WTC11 (cell line): ENCODE results near the gene SERGEF. TPM values are rescaled to one million over a fixed set of nuclear protein-coding genes. Genes with fewer than 3 reads are reported as not detected.
A peak's percentile ranks its signal among the peaks of the same experiment; 100 is the strongest.

Experiments used
- ATAC-seq: fragments of 200-7000 bp; cut with Tn5 transposase; 2 replicates; pipeline ENCODE4 v1.10.0; 2021; ENCODE audit warnings: mild to moderate bottlenecking, moderate library complexity
- CTCF ChIA-PET: fragments of 300-600 bp; sonication (Branson Sonifier 250); formaldehyde crosslinking; loops from one replicate; lab custom pipeline; 2021; ENCODE audit warnings: antibody characterized with exemption; lab: Charles Lee
- POLR2A ChIA-PET: fragments of 350-600 bp; sonication (Branson Sonifier 250); formaldehyde crosslinking; loops from one replicate; lab custom pipeline; 2021; ENCODE audit warnings: antibody characterized with exemption; lab: Charles Lee
- DNase-seq: peaks from one replicate; pipeline ENCODE4 v3.0.0; 2021; ENCODE audit warnings: low spot score
- H3K27ac Mint-ChIP-seq: 2 replicates; pipeline ENCODE4 v1.8.0; 2021; ENCODE audit warnings: mixed read lengths
- H3K27me3 Mint-ChIP-seq: 2 replicates; pipeline ENCODE4 v1.8.0; 2021; ENCODE audit warnings: low read depth, mild to moderate bottlenecking, moderate library complexity, mixed read lengths
- H3K36me3 Mint-ChIP-seq: 2 replicates; pipeline ENCODE4 v1.8.0; 2021; ENCODE audit warnings: mixed read lengths
- H3K4me1 Mint-ChIP-seq: 2 replicates; pipeline ENCODE4 v1.8.0; 2022; ENCODE audit warnings: mixed read lengths
- H3K4me3 Mint-ChIP-seq: 2 replicates; pipeline ENCODE4 v1.8.0; 2021; ENCODE audit warnings: mild to moderate bottlenecking, moderate library complexity, mixed read lengths
- H3K9me3 Mint-ChIP-seq: 2 replicates; pipeline ENCODE4 v1.8.0; 2021; ENCODE audit warnings: mixed read lengths
- ATF2 ChIP-seq: sonication (generic); formaldehyde crosslinking; IDR thresholded peaks from 2 replicates; pipeline ENCODE4 v1.8.1; 2022; ENCODE audit warnings: low read depth, missing genetic modification reagents, borderline replicate concordance
- E2F4 ChIP-seq: sonication (generic); formaldehyde crosslinking; IDR thresholded peaks from 2 replicates; pipeline ENCODE4 v1.8.1; 2022; ENCODE audit warnings: low read depth, mild to moderate bottlenecking, moderate library complexity, missing genetic modification reagents, borderline replicate concordance
- ETV6 ChIP-seq: sonication (generic); formaldehyde crosslinking; IDR thresholded peaks from 2 replicates; pipeline ENCODE4 v1.8.1; 2022; ENCODE audit warnings: mild to moderate bottlenecking, missing genetic modification reagents
- FOXP1 ChIP-seq: sonication (generic); formaldehyde crosslinking; IDR thresholded peaks from 2 replicates; pipeline ENCODE4 v1.8.0; 2022; ENCODE audit warnings: missing genetic modification reagents, mild to moderate bottlenecking, moderate library complexity, borderline replicate concordance
- MXD4 ChIP-seq: fragments of 250-450 bp; sonication (Bioruptor Pico); IDR thresholded peaks from 2 replicates; pipeline ENCODE4 v1.8.0; 2021; ENCODE audit warnings: mild to moderate bottlenecking, moderate library complexity, borderline replicate concordance
- NR2C2 ChIP-seq: sonication (generic); formaldehyde crosslinking; IDR thresholded peaks from 2 replicates; pipeline ENCODE4 v1.8.0; 2022; ENCODE audit warnings: mild to moderate bottlenecking, missing genetic modification reagents
- RORB ChIP-seq: fragments of 250-450 bp; sonication (Bioruptor Pico); IDR thresholded peaks from 2 replicates; pipeline ENCODE4 v1.9.0; 2021; ENCODE audit warnings: mild to moderate bottlenecking
- SMAD3 ChIP-seq: sonication (generic); formaldehyde crosslinking; IDR thresholded peaks from 2 replicates; pipeline ENCODE4 v1.8.0; 2022; ENCODE audit warnings: missing genetic modification reagents, mild to moderate bottlenecking, borderline replicate concordance
- SOX15 ChIP-seq: fragments of 250-450 bp; sonication (Bioruptor Pico); IDR thresholded peaks from 2 replicates; pipeline ENCODE4 v1.9.0; 2021; ENCODE audit warnings: mild to moderate bottlenecking
- SP1 ChIP-seq: sonication (generic); formaldehyde crosslinking; conservative IDR thresholded peaks from 2 replicates; pipeline ENCODE4 v1.8.1; 2022; ENCODE audit warnings: missing genetic modification reagents
- ZNF138 ChIP-seq: sonication (generic); formaldehyde crosslinking; conservative IDR thresholded peaks from 2 replicates; pipeline ENCODE4 v1.8.1; 2022; ENCODE audit warnings: mild to moderate bottlenecking, moderate library complexity, missing genetic modification reagents
- ZNF219 ChIP-seq: sonication (generic); formaldehyde crosslinking; IDR thresholded peaks from 2 replicates; pipeline ENCODE4 v1.8.0; 2023; ENCODE audit warnings: missing genetic modification reagents, mild to moderate bottlenecking, borderline replicate concordance
- ZNF232 ChIP-seq: sonication (generic); formaldehyde crosslinking; IDR thresholded peaks from 2 replicates; pipeline ENCODE4 v1.8.0; 2022; ENCODE audit warnings: mild to moderate bottlenecking, missing genetic modification reagents
- total RNA-seq: library from RNA; stranded (reverse); gene quantifications from 3 replicates; pipeline ENCODE4 v1.2.3, GENCODE V29; 2021
- TF ChIP-seq, protein P1 (sequence below): fragments of 250-450 bp; sonication (Bioruptor Pico); IDR thresholded peaks from 2 replicates; pipeline ENCODE4 v1.9.0; 2021; ENCODE audit warnings: moderate library complexity, mild to moderate bottlenecking, inconsistent platforms, borderline replicate concordance
- TF ChIP-seq, protein P2 (sequence below): sonication (generic); formaldehyde crosslinking; IDR thresholded peaks from 2 replicates; pipeline ENCODE4 v1.8.0; 2022; ENCODE audit warnings: mild to moderate bottlenecking, missing genetic modification reagents
- TF ChIP-seq, protein P3 (sequence below): fragments of 250-450 bp; sonication (Bioruptor Pico); IDR thresholded peaks from 2 replicates; pipeline ENCODE4 v1.8.0; 2021; ENCODE audit warnings: mild to moderate bottlenecking
- TF ChIP-seq, protein P4 (sequence below): sonication (generic); formaldehyde crosslinking; IDR thresholded peaks from 2 replicates; pipeline ENCODE4 v1.8.0; 2022; ENCODE audit warnings: mild to moderate bottlenecking, missing genetic modification reagents
- TF ChIP-seq, protein P5 (sequence below): sonication (generic); formaldehyde crosslinking; IDR thresholded peaks from 2 replicates; pipeline ENCODE4 v1.8.1; 2023; ENCODE audit warnings: mild to moderate bottlenecking, moderate library complexity, missing genetic modification reagents
- TF ChIP-seq, protein P6 (sequence below): sonication (generic); formaldehyde crosslinking; IDR thresholded peaks from 2 replicates; pipeline ENCODE4 v1.8.0; 2023; ENCODE audit warnings: missing genetic modification reagents, mild to moderate bottlenecking, borderline replicate concordance

The SERGEF gene
- total RNA-seq, 1 experiment from 2014 or later = 35.5 TPM

DNA sequence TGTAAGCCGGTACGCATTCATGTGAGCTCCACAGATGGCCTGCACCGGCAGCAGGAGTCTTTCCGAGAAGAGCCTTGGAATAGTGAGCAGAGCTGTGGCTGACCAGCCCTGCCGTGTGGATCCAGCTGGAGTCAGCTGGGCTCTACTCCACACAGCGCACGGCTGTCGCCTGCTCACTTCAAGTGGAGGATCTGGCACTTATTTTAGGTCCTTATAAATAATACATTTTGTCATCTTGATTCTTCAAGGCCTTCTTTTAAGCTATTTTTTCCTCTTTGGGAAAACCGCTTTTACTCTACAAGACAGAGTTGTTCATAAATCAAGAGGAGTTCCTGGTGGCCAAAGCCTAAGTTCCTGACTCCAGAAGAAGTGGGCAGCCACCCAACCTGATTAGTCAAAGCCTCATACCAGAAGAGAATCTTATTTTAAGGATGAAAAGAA is 184.5 kb downstream of the SERGEF start:
- Mint-ChIP-seq H3K27me3 (no peaks in the 10 kb centered on the region; the same call in 1 of the 2 replicates), H3K4me3 (no peak overlapping the region), H3K27ac (no peak overlapping the region), H3K36me3 (no peaks in the 10 kb centered on the region), H3K9me3 (no peaks in the 10 kb centered on the region), H3K4me1 (peaks cover 4% of the 10 kb centered on the region)
- CTCF ChIA-PET = interaction anchor here (0.6 to 4.8 kb wide), 8 partner anchors 12 to 209 kb away, joined by 3 to 44 read pairs (median 6); no protein-coding TSS in a partner anchor
- no peak for DNase-seq
- no peak for ATAC-seq
- no peak for TF ChIP-seq MXD4 (CRISPR knock-in tag)
- TF ChIP-seq, protein P1, sequence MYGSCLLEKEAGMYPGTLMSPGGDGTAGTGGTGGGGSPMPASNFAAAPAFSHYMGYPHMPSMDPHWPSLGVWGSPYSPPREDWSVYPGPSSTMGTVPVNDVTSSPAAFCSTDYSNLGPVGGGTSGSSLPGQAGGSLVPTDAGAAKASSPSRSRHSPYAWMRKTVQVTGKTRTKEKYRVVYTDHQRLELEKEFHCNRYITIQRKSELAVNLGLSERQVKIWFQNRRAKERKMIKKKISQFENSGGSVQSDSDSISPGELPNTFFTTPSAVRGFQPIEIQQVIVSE (CRISPR knock-in tag) = no peak
- TF ChIP-seq SMAD3 = no peak
- TF ChIP-seq ZNF138 (CRISPR knock-in tag) = no peak
- POLR2A ChIA-PET = interaction anchor here (1.2 kb wide), 1 partner anchor 62 kb away, joined by 3 read pairs; no protein-coding TSS in a partner anchor

- Mint-ChIP-seq H3K27me3 (no peaks in the 10 kb centered on the region; the same call in 1 of the 2 replicates), H3K4me1 (peaks cover 8% of the 10 kb centered on the region), H3K36me3 (no peaks in the 10 kb centered on the region), H3K9me3 (no peaks in the 10 kb centered on the region), H3K27ac (no peak overlapping the region), H3K4me3 (no peak overlapping the region)
- no peak for DNase-seq
- CTCF ChIA-PET = interaction anchor here (0.6 to 4.8 kb wide), 13 partner anchors 13 to 152 kb away, joined by 3 to 44 read pairs (median 4); no protein-coding TSS in a partner anchor
- TF ChIP-seq FOXP1 (no peak), RORB (CRISPR knock-in tag) (no peak), E2F4 (no peak), ATF2 (CRISPR knock-in tag) (no peak), ZNF219 (CRISPR knock-in tag) (no peak), NR2C2 (CRISPR knock-in tag) (no peak), SMAD3 (no peak), SP1 (CRISPR knock-in tag) (no peak), ZNF232 (CRISPR knock-in tag) (no peak)
- TF ChIP-seq, protein P2, sequence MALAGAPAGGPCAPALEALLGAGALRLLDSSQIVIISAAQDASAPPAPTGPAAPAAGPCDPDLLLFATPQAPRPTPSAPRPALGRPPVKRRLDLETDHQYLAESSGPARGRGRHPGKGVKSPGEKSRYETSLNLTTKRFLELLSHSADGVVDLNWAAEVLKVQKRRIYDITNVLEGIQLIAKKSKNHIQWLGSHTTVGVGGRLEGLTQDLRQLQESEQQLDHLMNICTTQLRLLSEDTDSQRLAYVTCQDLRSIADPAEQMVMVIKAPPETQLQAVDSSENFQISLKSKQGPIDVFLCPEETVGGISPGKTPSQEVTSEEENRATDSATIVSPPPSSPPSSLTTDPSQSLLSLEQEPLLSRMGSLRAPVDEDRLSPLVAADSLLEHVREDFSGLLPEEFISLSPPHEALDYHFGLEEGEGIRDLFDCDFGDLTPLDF = no peak
- TF ChIP-seq, protein P3, sequence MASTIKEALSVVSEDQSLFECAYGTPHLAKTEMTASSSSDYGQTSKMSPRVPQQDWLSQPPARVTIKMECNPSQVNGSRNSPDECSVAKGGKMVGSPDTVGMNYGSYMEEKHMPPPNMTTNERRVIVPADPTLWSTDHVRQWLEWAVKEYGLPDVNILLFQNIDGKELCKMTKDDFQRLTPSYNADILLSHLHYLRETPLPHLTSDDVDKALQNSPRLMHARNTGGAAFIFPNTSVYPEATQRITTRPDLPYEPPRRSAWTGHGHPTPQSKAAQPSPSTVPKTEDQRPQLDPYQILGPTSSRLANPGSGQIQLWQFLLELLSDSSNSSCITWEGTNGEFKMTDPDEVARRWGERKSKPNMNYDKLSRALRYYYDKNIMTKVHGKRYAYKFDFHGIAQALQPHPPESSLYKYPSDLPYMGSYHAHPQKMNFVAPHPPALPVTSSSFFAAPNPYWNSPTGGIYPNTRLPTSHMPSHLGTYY = no peak
- TF ChIP-seq, protein P4, sequence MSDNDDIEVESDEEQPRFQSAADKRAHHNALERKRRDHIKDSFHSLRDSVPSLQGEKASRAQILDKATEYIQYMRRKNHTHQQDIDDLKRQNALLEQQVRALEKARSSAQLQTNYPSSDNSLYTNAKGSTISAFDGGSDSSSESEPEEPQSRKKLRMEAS (CRISPR knock-in tag) = no peak
- POLR2A ChIA-PET = no interaction called here
- peak; percentile 92 for ATAC-seq
These were observed 185.8 kb downstream of the SERGEF start for GRCh38 chr11:17827006-17827405.

GRCh38 chr11:17822401-17822781 is 190.5 kb downstream of the SERGEF start:
- POLR2A ChIA-PET = no interaction called here
- DNase-seq (no peak), ATAC-seq (peak; percentile 67)
- Mint-ChIP-seq H3K27ac (no peak overlapping the region), H3K4me1 (peaks cover 10% of the 10 kb centered on the region), H3K4me3 (no peak overlapping the region), H3K27me3 (no peaks in the 10 kb centered on the region), H3K36me3 (no peaks in the 10 kb centered on the region), H3K9me3 (no peaks in the 10 kb centered on the region)
- CTCF ChIA-PET = interaction anchor here (2.0 kb wide), 1 partner anchor 56 kb away, joined by 6 read pairs; no protein-coding TSS in a partner anchor
- TF ChIP-seq ETV6 (CRISPR knock-in tag) (no peak), SOX15 (CRISPR knock-in tag) (no peak), SMAD3 (no peak)
- TF ChIP-seq, protein P5, sequence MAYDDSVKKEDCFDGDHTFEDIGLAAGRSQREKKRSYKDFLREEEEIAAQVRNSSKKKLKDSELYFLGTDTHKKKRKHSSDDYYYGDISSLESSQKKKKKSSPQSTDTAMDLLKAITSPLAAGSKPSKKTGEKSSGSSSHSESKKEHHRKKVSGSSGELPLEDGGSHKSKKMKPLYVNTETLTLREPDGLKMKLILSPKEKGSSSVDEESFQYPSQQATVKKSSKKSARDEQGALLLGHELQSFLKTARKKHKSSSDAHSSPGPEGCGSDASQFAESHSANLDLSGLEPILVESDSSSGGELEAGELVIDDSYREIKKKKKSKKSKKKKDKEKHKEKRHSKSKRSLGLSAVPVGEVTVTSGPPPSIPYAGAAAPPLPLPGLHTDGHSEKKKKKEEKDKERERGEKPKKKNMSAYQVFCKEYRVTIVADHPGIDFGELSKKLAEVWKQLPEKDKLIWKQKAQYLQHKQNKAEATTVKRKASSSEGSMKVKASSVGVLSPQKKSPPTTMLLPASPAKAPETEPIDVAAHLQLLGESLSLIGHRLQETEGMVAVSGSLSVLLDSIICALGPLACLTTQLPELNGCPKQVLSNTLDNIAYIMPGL (CRISPR knock-in tag) = no peak
- TF ChIP-seq, protein P6, sequence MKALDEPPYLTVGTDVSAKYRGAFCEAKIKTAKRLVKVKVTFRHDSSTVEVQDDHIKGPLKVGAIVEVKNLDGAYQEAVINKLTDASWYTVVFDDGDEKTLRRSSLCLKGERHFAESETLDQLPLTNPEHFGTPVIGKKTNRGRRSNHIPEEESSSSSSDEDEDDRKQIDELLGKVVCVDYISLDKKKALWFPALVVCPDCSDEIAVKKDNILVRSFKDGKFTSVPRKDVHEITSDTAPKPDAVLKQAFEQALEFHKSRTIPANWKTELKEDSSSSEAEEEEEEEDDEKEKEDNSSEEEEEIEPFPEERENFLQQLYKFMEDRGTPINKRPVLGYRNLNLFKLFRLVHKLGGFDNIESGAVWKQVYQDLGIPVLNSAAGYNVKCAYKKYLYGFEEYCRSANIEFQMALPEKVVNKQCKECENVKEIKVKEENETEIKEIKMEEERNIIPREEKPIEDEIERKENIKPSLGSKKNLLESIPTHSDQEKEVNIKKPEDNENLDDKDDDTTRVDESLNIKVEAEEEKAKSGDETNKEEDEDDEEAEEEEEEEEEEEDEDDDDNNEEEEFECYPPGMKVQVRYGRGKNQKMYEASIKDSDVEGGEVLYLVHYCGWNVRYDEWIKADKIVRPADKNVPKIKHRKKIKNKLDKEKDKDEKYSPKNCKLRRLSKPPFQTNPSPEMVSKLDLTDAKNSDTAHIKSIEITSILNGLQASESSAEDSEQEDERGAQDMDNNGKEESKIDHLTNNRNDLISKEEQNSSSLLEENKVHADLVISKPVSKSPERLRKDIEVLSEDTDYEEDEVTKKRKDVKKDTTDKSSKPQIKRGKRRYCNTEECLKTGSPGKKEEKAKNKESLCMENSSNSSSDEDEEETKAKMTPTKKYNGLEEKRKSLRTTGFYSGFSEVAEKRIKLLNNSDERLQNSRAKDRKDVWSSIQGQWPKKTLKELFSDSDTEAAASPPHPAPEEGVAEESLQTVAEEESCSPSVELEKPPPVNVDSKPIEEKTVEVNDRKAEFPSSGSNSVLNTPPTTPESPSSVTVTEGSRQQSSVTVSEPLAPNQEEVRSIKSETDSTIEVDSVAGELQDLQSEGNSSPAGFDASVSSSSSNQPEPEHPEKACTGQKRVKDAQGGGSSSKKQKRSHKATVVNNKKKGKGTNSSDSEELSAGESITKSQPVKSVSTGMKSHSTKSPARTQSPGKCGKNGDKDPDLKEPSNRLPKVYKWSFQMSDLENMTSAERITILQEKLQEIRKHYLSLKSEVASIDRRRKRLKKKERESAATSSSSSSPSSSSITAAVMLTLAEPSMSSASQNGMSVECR (CRISPR knock-in tag) = no peak
